ENCODE measurements around the gene PCYOX1L. TPM values are rescaled to one million over a fixed set of nuclear protein-coding genes. Genes with fewer than 3 reads are reported as not detected.
"Not testable (repeated sequence)": the region's sequence is repeated elsewhere in the genome, so short reads cannot be mapped to it uniquely, and the experiment has no call there.

PCYOX1L gene
- total RNA-seq, 1 experiment from 2014 or later, result 7.0 TPM

DNA sequence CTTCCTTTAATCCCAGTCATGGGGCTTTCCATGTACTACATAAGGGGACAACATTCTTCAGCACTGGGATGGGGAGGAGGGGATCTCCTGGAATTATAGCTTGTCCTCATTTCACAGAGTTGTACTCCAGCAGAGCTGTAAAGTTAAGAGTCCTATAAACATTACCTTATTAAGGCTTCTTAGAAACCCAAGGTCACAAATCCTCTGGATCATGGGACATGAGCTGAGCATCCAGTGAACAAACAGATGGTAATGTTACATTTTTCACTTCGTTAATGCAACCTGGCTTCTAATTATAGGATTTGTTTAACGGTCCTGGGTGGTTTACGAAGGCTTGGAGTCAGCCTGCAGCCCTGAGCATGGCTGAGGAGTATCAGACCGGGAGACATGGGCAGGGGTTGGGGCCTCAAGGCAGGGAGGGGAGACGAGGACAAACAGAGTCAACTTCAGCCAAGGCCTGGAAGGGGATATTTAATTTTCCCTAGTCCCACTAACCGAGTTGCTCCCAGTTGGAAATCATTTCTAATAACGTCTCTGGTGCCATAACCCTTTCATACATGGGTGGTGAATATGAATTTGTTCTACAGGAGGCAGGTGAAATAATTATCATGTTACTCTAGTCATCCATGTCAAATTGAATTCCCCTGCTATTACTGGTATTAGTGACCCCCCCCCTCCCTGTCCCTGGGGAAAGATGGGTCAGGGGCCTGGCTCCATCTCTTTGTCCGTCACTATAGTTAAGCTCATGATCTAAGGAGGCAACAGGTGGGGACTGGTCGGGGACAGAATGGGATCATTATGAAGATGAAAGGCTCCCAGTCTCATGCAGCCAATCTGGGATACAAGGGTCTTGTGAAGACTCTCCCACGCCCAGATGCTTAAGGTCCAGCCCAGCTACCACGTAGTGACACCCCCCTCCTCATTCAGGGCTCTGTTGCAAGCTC is 32.0 kb downstream of the PCYOX1L start:
- ChIA-PET CTCF (interaction anchor here (0.6 kb wide), 1 partner anchor 265 kb away, joined by 3 read pairs; no protein-coding TSS in a partner anchor), POLR2A (interaction anchor here (0.6 to 0.7 kb wide), 3 partner anchors 11 to 335 kb away, joined by 3 to 5 read pairs (median 3); no protein-coding TSS in a partner anchor)
- no peak for TF ChIP-seq TCF7L2 (IDR thresholded peaks at IDR 0.05; ENCODE audit: low read depth, low read length)
- TF ChIP-seq SIN3A (IDR thresholded peaks at IDR 0.05; ENCODE audit: borderline replicate concordance, insufficient read depth, low read depth, low read length), result no peak
- TF ChIP-seq REST (IDR thresholded peaks at IDR 0.05; ENCODE audit: insufficient read depth in 1 of 2, low read depth in 2 of 2, low read length in 1 of 2), result no peak
- no peak for TF ChIP-seq POLR2AphosphoS5 (IDR thresholded peaks at IDR 0.05; ENCODE audit: low read depth, low read length)
- TF ChIP-seq, protein P1, sequence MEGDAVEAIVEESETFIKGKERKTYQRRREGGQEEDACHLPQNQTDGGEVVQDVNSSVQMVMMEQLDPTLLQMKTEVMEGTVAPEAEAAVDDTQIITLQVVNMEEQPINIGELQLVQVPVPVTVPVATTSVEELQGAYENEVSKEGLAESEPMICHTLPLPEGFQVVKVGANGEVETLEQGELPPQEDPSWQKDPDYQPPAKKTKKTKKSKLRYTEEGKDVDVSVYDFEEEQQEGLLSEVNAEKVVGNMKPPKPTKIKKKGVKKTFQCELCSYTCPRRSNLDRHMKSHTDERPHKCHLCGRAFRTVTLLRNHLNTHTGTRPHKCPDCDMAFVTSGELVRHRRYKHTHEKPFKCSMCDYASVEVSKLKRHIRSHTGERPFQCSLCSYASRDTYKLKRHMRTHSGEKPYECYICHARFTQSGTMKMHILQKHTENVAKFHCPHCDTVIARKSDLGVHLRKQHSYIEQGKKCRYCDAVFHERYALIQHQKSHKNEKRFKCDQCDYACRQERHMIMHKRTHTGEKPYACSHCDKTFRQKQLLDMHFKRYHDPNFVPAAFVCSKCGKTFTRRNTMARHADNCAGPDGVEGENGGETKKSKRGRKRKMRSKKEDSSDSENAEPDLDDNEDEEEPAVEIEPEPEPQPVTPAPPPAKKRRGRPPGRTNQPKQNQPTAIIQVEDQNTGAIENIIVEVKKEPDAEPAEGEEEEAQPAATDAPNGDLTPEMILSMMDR (IDR thresholded peaks at IDR 0.05), result no peak
- Histone ChIP-seq H3K4me1 (ENCODE audit: control insufficient read depth, insufficient read depth, low read length) (no peaks in the 10 kb centered on the region), H3K36me3 (ENCODE audit: control insufficient read depth, insufficient read depth, low read length) (no peaks in the 10 kb centered on the region), H3K9me3 (ENCODE audit: control insufficient read depth, insufficient read depth, low read depth, low read length) (no peaks in the 10 kb centered on the region), H3K4me3 (ENCODE audit: low read depth in 2 of 2, low read length in 2 of 2) (no peak overlapping the region), H3K27ac (ENCODE audit: low read length) (no peak overlapping the region), H3K27me3 (ENCODE audit: control insufficient read depth, insufficient read depth, low read length) (no peaks in the 10 kb centered on the region)
- intact Hi-C loops (cut with micrococcal nuclease; ENCODE audit: unreplicated experiment), result no loop called here
- DNase-seq (ENCODE audit: low read depth, low spot score) (no peak), ATAC-seq (no peak)
- in situ Hi-C loops (cut with HindIII; ENCODE audit: low pct_unique_long_range_greater_than_20kb, low sequenced_read_pairs), result no loop called here
- no TSS peak for BruUV-seq (replicated peaks)

GRCh38 chr5:149391076-149391475 is 33.2 kb downstream of the PCYOX1L start:
- CTCF ChIA-PET; H3K27ac ChIP-seq (ENCODE audit: low read length); BruUV-seq (replicated peaks); in situ Hi-C loops (cut with HindIII; ENCODE audit: low pct_unique_long_range_greater_than_20kb, low sequenced_read_pairs); intact Hi-C loops (cut with micrococcal nuclease; ENCODE audit: unreplicated experiment); DNase-seq (ENCODE audit: low read depth, low spot score); ATAC-seq; H3K4me1 ChIP-seq (ENCODE audit: control insufficient read depth, insufficient read depth, low read length); H3K36me3 ChIP-seq (ENCODE audit: control insufficient read depth, insufficient read depth, low read length); H3K9me3 ChIP-seq (ENCODE audit: control insufficient read depth, insufficient read depth, low read depth, low read length); H3K27me3 ChIP-seq (ENCODE audit: control insufficient read depth, insufficient read depth, low read length); H3K4me3 ChIP-seq (ENCODE audit: low read depth in 2 of 2, low read length in 2 of 2): not testable (repeated sequence)
- POLR2A ChIA-PET, result interaction anchor here (0.6 kb wide), 1 partner anchor 31 kb away, joined by 3 read pairs; no protein-coding TSS in a partner anchor

GRCh38 chr5:149391524-149391923 is 33.7 kb downstream of the PCYOX1L start:
- Histone ChIP-seq H3K4me1 (ENCODE audit: control insufficient read depth, insufficient read depth, low read length) (no peaks in the 10 kb centered on the region), H3K9me3 (ENCODE audit: control insufficient read depth, insufficient read depth, low read depth, low read length) (no peaks in the 10 kb centered on the region), H3K27me3 (ENCODE audit: control insufficient read depth, insufficient read depth, low read length) (no peaks in the 10 kb centered on the region), H3K27ac (ENCODE audit: low read length) (no peak overlapping the region), H3K36me3 (ENCODE audit: control insufficient read depth, insufficient read depth, low read length) (no peaks in the 10 kb centered on the region), H3K4me3 (ENCODE audit: low read depth in 2 of 2, low read length in 2 of 2) (no peak overlapping the region)
- ChIA-PET POLR2A (no interaction called here), CTCF (no interaction called here)
- TF ChIP-seq SIN3A (IDR thresholded peaks at IDR 0.05; ENCODE audit: borderline replicate concordance, insufficient read depth, low read depth, low read length), result no peak
- TF ChIP-seq, protein P1 (IDR thresholded peaks at IDR 0.05), result no peak
- TF ChIP-seq REST (IDR thresholded peaks at IDR 0.05; ENCODE audit: insufficient read depth in 1 of 2, low read depth in 2 of 2, low read length in 1 of 2), result no peak
- TF ChIP-seq POLR2AphosphoS5 (IDR thresholded peaks at IDR 0.05; ENCODE audit: low read depth, low read length), result no peak
- TF ChIP-seq TCF7L2 (IDR thresholded peaks at IDR 0.05; ENCODE audit: low read depth, low read length), result no peak
- no peak for ATAC-seq
- intact Hi-C loops (cut with micrococcal nuclease; ENCODE audit: unreplicated experiment), result no loop called here
- in situ Hi-C loops (cut with HindIII; ENCODE audit: low pct_unique_long_range_greater_than_20kb, low sequenced_read_pairs), result no loop called here
- DNase-seq (ENCODE audit: low read depth, low spot score), result no peak
- BruUV-seq (replicated peaks), result no TSS peak
